ENCODE results near the gene SPRY4. TPM values are rescaled to one million over a fixed set of nuclear protein-coding genes. Genes with fewer than 3 reads are reported as not detected.
A peak's percentile ranks its signal among the peaks of the same experiment; 100 is the strongest.
"Not testable (repeated sequence)": the region's sequence is repeated elsewhere in the genome, so short reads cannot be mapped to it uniquely, and the experiment has no call there.

The SPRY4 gene
- total RNA-seq, 1 experiment from 2014 or later: 23.6 TPM

DNA sequence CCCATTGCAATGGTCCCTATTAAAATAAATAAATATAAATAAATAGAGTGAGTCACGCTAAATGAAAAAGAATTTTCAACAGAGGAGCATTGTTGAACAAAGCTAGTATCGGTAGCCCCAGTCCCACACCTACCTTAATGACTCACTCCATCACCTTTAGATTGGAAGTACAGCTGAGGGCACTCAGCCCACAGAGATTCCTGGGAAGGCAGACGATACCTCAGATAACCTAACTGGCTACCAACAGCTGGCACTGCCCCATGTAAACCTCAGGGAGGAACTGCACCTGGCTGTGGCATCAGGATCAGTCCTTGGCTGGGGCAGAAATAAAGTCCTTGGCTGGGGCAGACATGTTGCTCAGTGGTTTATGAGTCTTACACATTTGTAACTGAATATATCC, 49.3 kb downstream of the SPRY4 start:
- Mint-ChIP-seq H3K27ac (ENCODE audit: unreplicated experiment) (peak overlapping the region; percentile 16), H3K4me1 (ENCODE audit: low read depth, unreplicated experiment) (peaks cover 22% of the 10 kb centered on the region), H3K4me3 (ENCODE audit: low read depth, unreplicated experiment) (no peak overlapping the region), H3K27me3 (ENCODE audit: unreplicated experiment) (no peaks in the 10 kb centered on the region), H3K9me3 (ENCODE audit: low read depth, unreplicated experiment) (no peaks in the 10 kb centered on the region), H3K36me3 (ENCODE audit: insufficient read depth, unreplicated experiment) (no peaks in the 10 kb centered on the region)
- TF ChIP-seq, protein P1, sequence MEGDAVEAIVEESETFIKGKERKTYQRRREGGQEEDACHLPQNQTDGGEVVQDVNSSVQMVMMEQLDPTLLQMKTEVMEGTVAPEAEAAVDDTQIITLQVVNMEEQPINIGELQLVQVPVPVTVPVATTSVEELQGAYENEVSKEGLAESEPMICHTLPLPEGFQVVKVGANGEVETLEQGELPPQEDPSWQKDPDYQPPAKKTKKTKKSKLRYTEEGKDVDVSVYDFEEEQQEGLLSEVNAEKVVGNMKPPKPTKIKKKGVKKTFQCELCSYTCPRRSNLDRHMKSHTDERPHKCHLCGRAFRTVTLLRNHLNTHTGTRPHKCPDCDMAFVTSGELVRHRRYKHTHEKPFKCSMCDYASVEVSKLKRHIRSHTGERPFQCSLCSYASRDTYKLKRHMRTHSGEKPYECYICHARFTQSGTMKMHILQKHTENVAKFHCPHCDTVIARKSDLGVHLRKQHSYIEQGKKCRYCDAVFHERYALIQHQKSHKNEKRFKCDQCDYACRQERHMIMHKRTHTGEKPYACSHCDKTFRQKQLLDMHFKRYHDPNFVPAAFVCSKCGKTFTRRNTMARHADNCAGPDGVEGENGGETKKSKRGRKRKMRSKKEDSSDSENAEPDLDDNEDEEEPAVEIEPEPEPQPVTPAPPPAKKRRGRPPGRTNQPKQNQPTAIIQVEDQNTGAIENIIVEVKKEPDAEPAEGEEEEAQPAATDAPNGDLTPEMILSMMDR (IDR thresholded peaks at IDR 0.05; ENCODE audit: unreplicated experiment): no peak
- intact Hi-C loops (cut with micrococcal nuclease; ENCODE audit: unreplicated experiment): no loop called here
- CTCF ChIA-PET: interaction anchor here (0.6 to 1.2 kb wide), 3 partner anchors 10 to 59 kb away, joined by 3 read pairs; no protein-coding TSS in a partner anchor
- peak; percentile 64 for DNase-seq
- BruUV-seq (replicated peaks): no TSS peak

DNA sequence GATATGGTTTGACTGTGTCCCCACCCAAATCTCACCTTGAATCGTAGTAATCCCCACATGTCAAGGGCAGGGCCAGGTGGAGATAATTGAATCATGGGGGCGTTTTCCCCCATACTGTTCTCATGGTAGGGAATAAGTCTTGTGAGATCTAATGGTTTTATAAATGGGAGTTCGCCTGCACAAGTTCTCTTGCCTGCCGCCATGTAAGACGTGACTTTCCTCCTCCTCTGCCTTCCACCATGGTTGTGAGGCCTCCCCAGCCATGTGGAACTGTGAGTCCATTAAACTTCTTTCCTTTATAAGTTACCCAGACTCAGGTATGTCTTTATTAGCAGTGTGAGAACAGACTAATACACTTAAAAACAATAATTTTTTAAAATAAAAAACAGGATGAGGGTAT, 52.2 kb downstream of the SPRY4 start:
- CTCF ChIA-PET: interaction anchor here (0.7 kb wide), 1 partner anchor 1404 kb away, joined by 4 read pairs; the partner anchor contains the start of gene PCDHA11
- intact Hi-C loops (cut with micrococcal nuclease; ENCODE audit: unreplicated experiment); H3K27ac Mint-ChIP-seq (ENCODE audit: unreplicated experiment); BruUV-seq (replicated peaks); H3K4me3 Mint-ChIP-seq (ENCODE audit: low read depth, unreplicated experiment); DNase-seq; H3K9me3 Mint-ChIP-seq (ENCODE audit: low read depth, unreplicated experiment); H3K36me3 Mint-ChIP-seq (ENCODE audit: insufficient read depth, unreplicated experiment); H3K27me3 Mint-ChIP-seq (ENCODE audit: unreplicated experiment): not testable (repeated sequence)
- H3K4me1 Mint-ChIP-seq (ENCODE audit: low read depth, unreplicated experiment): peaks cover 13% of the 10 kb centered on the region

DNA sequence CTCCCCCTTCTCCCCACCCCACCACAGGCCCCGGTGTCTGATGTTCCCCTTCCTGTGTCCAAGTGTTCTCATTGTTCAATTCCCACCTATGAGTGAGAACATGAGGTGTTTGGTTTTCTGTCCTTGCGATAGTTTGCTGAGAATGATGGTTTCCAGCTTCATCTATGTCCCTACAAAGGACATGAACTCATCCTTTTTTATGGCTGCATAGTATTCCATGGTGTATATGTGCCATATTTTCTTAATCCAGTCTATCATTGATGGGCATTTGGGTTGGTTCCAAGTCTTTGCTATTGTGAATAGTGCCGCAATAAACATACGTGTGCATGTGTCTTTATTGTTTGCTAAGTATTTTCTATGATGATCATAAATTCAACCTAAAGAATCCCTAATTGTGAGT, 60.7 kb downstream of the SPRY4 start:
- DNase-seq; H3K4me1 Mint-ChIP-seq (ENCODE audit: low read depth, unreplicated experiment); H3K9me3 Mint-ChIP-seq (ENCODE audit: low read depth, unreplicated experiment); intact Hi-C loops (cut with micrococcal nuclease; ENCODE audit: unreplicated experiment); H3K27ac Mint-ChIP-seq (ENCODE audit: unreplicated experiment); H3K36me3 Mint-ChIP-seq (ENCODE audit: insufficient read depth, unreplicated experiment); H3K4me3 Mint-ChIP-seq (ENCODE audit: low read depth, unreplicated experiment); H3K27me3 Mint-ChIP-seq (ENCODE audit: unreplicated experiment); CTCF ChIA-PET; BruUV-seq (replicated peaks): not testable (repeated sequence)

DNA sequence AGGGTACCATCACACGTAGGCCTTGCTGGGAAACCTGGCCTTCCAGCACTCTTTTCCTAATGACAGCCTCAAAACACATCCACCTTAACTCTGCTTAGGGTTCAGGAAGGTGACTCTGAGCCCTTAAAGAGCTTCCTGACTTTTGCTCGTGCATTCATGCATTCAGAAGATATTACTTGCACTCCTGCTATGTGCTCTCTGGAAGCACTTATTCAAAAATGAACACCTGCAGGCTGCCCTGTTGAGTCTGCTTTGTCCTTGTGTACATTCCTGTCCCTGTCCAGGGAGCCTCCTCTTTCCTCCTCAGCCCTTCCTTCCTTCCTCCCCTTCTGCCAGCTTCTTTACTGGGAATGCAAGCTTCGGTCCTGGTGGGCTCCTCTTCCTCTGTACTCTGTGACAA, 61.5 kb downstream of the SPRY4 start:
- H3K4me3 Mint-ChIP-seq (ENCODE audit: low read depth, unreplicated experiment): no peak overlapping the region
- no TSS peak for BruUV-seq (replicated peaks)
- H3K27ac Mint-ChIP-seq (ENCODE audit: unreplicated experiment): no peak overlapping the region
- TF ChIP-seq, protein P1 (IDR thresholded peaks at IDR 0.05; ENCODE audit: unreplicated experiment): no peak
- no peak for DNase-seq
- H3K9me3 Mint-ChIP-seq (ENCODE audit: low read depth, unreplicated experiment): no peaks in the 10 kb centered on the region
- intact Hi-C loops (cut with micrococcal nuclease; ENCODE audit: unreplicated experiment): no loop called here
- no peaks in the 10 kb centered on the region for H3K4me1 Mint-ChIP-seq (ENCODE audit: low read depth, unreplicated experiment)
- no peaks in the 10 kb centered on the region for H3K36me3 Mint-ChIP-seq (ENCODE audit: insufficient read depth, unreplicated experiment)
- CTCF ChIA-PET: no interaction called here
- no peaks in the 10 kb centered on the region for H3K27me3 Mint-ChIP-seq (ENCODE audit: unreplicated experiment)

DNA sequence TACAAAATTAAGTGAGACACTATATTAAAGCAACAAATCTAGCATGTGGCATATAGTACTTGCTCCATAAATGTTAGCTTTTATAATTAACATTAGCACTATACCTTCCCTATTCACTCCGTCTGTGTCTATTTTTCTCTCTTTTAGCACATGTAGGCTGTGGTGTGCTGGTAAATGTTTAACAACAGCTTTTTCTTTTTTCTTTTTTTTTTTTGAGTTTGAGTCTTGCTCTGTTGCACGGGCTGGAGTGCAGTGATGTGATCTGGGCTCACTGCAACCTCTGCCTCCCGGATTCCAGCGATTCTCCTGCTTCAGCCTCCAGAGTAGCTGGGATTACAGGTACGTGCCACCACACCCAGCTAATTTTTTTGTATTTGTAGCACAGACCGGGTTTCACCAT, 62.1 kb downstream of the SPRY4 start:
- BruUV-seq (replicated peaks): no TSS peak
- Mint-ChIP-seq H3K4me1 (ENCODE audit: low read depth, unreplicated experiment) (no peaks in the 10 kb centered on the region), H3K27ac (ENCODE audit: unreplicated experiment) (no peak overlapping the region), H3K27me3 (ENCODE audit: unreplicated experiment) (no peaks in the 10 kb centered on the region), H3K9me3 (ENCODE audit: low read depth, unreplicated experiment) (no peaks in the 10 kb centered on the region), H3K4me3 (ENCODE audit: low read depth, unreplicated experiment) (no peak overlapping the region), H3K36me3 (ENCODE audit: insufficient read depth, unreplicated experiment) (no peaks in the 10 kb centered on the region)
- CTCF ChIA-PET: interaction anchor here (0.6 to 0.9 kb wide), 2 partner anchors 9 to 898 kb away, joined by 3 read pairs; no protein-coding TSS in a partner anchor
- intact Hi-C loops (cut with micrococcal nuclease; ENCODE audit: unreplicated experiment): no loop called here
- DNase-seq: no peak
- TF ChIP-seq, protein P1 (IDR thresholded peaks at IDR 0.05; ENCODE audit: unreplicated experiment): no peak

Other genes starting within 250 kb of the SPRY4 start
- 58.0 and 70.1 TPM in 2 replicates for gene NDFIP1, start 216.2 kb downstream of the SPRY4 start, total RNA-seq (2022)